HEK293 (cell line): ENCODE results near the gene EIF4E1B.

Experiments used
- CTCF ChIA-PET: fragments of 350-600 bp; formaldehyde crosslinking; extraction: SDS; loops from one replicate; lab custom pipeline; 2021; ENCODE audit warnings: antibody characterized with exemption; lab: Yijun Ruan, JAX
- POLR2A ChIA-PET: fragments of 300-600 bp; formaldehyde crosslinking; extraction: SDS; loops from one replicate; lab custom pipeline; 2020; ENCODE audit warnings: antibody characterized with exemption, inconsistent platforms; lab: Yijun Ruan, JAX
- H3K27ac ChIP-seq: fragments of 200-500 bp; sonication (Bioruptor generic); 2 replicates; pipeline ENCODE4 v1.5.1; 2014; ENCODE audit warnings: low read depth, low read length, control low read depth, inconsistent platforms; ENCODE audit errors: extremely low read depth
- H3K36me3 ChIP-seq, 2 experiments: fragments of 200-500 bp in 1 of 2; sonication (Bioruptor generic) in 1 of 2; 1 replicate in 1 of 2; 2 replicates in 1 of 2; pipeline ENCODE4 v1.5.1; 2014 to 2017; ENCODE audit warnings: inconsistent platforms in 2 of 2, low read length in 2 of 2; ENCODE audit not compliant: control insufficient read depth in 2 of 2, insufficient read depth in 1 of 2
- H3K4me1 ChIP-seq: fragments of 200-500 bp; sonication (Bioruptor generic); 2 replicates; pipeline ENCODE4 v1.5.1; 2014; ENCODE audit warnings: mild to moderate bottlenecking, low read length, inconsistent platforms; ENCODE audit not compliant: control insufficient read depth, insufficient read depth
- H3K4me3 ChIP-seq: 2 replicates; pipeline ENCODE4 v1.5.1; 2011; ENCODE audit warnings: low read depth, mild to moderate bottlenecking, control low read depth, low read length, moderate library complexity
- H3K9me3 ChIP-seq: fragments of 200-500 bp; sonication (Bioruptor generic); 2 replicates; pipeline ENCODE4 v1.5.1; 2014; ENCODE audit warnings: low read depth, low read length, inconsistent platforms; ENCODE audit not compliant: control insufficient read depth, insufficient read depth
- GFI1B ChIP-seq: fragments of 450-650 bp; formaldehyde crosslinking; IDR thresholded peaks from 2 replicates; pipeline ENCODE4 v1.5.1; 2016; ENCODE audit warnings: missing biosample characterization, missing genetic modification characterization
- GLI4 ChIP-seq: fragments of 450-650 bp; formaldehyde crosslinking; IDR thresholded peaks from 2 replicates; pipeline ENCODE4 v1.5.1; 2016; ENCODE audit warnings: missing biosample characterization, missing genetic modification characterization
- GLIS2 ChIP-seq: fragments of 450-650 bp; formaldehyde crosslinking; IDR thresholded peaks from 2 replicates; pipeline ENCODE4 v1.5.1; 2016; ENCODE audit warnings: missing biosample characterization, missing genetic modification characterization
- KLF10 ChIP-seq: fragments of 450-650 bp; IDR thresholded peaks from 2 replicates; pipeline ENCODE4 v1.5.1; 2018; ENCODE audit warnings: missing biosample characterization, mild to moderate bottlenecking, missing genetic modification characterization
- KLF7 ChIP-seq: fragments of 450-650 bp; formaldehyde crosslinking; IDR thresholded peaks from 2 replicates; pipeline ENCODE4 v1.5.1; 2016; ENCODE audit warnings: missing biosample characterization, missing genetic modification characterization, borderline replicate concordance
- KLF9 ChIP-seq: fragments of 450-650 bp; formaldehyde crosslinking; IDR thresholded peaks from 2 replicates; pipeline ENCODE4 v1.5.1; 2016; ENCODE audit warnings: missing biosample characterization, missing genetic modification characterization, low read depth
- MYNN ChIP-seq: fragments of 450-650 bp; formaldehyde crosslinking; IDR thresholded peaks from 2 replicates; pipeline ENCODE4 v1.5.1; 2016; ENCODE audit warnings: missing biosample characterization, missing genetic modification characterization, borderline replicate concordance
- REST ChIP-seq: fragments of 450-650 bp; formaldehyde crosslinking; IDR thresholded peaks from 2 replicates; pipeline ENCODE4 v1.5.1; 2016; ENCODE audit warnings: missing biosample characterization, missing genetic modification characterization
- SCRT2 ChIP-seq: fragments of 450-650 bp; formaldehyde crosslinking; IDR thresholded peaks from 2 replicates; pipeline ENCODE4 v1.5.1; 2016; ENCODE audit warnings: missing biosample characterization, missing genetic modification characterization
- SETDB1 ChIP-seq: IDR thresholded peaks from one replicate; pipeline ENCODE4 v1.6.1; 2017; ENCODE audit warnings: mild to moderate bottlenecking, low read length, moderate library complexity, mixed read lengths; ENCODE audit not compliant: insufficient read length
- SP7 ChIP-seq: fragments of 450-650 bp; formaldehyde crosslinking; IDR thresholded peaks from 2 replicates; pipeline ENCODE4 v1.5.1; 2016; ENCODE audit warnings: missing biosample characterization, missing genetic modification characterization
- ZFHX2 ChIP-seq: fragments of 450-650 bp; formaldehyde crosslinking; conservative IDR thresholded peaks from 2 replicates; pipeline ENCODE4 v1.5.1; 2016; ENCODE audit warnings: missing biosample characterization, missing genetic modification characterization
- ZFP69B ChIP-seq: fragments of 450-650 bp; formaldehyde crosslinking; IDR thresholded peaks from 2 replicates; pipeline ENCODE4 v1.5.1; 2016; ENCODE audit warnings: missing biosample characterization, missing genetic modification characterization
- ZNF341 ChIP-seq: fragments of 450-650 bp; formaldehyde crosslinking; IDR thresholded peaks from 2 replicates; pipeline ENCODE4; 2016; ENCODE audit warnings: low read depth, missing biosample characterization, missing genetic modification characterization
- ZNF426 ChIP-seq: fragments of 450-650 bp; formaldehyde crosslinking; IDR thresholded peaks from 2 replicates; pipeline ENCODE4 v1.5.1; 2017; ENCODE audit warnings: missing biosample characterization, missing genetic modification characterization, mild to moderate bottlenecking, inconsistent platforms, moderate library complexity
- ZNF449 ChIP-seq: fragments of 450-650 bp; formaldehyde crosslinking; IDR thresholded peaks from 2 replicates; pipeline ENCODE4 v1.5.1; 2017; ENCODE audit warnings: missing biosample characterization, mild to moderate bottlenecking, missing genetic modification characterization, moderate library complexity
- ZNF629 ChIP-seq: fragments of 450-650 bp; formaldehyde crosslinking; IDR thresholded peaks from 2 replicates; pipeline ENCODE4 v1.5.1; 2017; ENCODE audit warnings: missing biosample characterization, missing genetic modification characterization
- ZNF660 ChIP-seq: fragments of 450-650 bp; IDR thresholded peaks from 2 replicates; pipeline ENCODE4 v1.5.1; 2018; ENCODE audit warnings: missing biosample characterization, mild to moderate bottlenecking, missing genetic modification characterization
- ZNF692 ChIP-seq: fragments of 450-650 bp; formaldehyde crosslinking; IDR thresholded peaks from 2 replicates; pipeline ENCODE4 v1.5.1; 2016; ENCODE audit warnings: missing biosample characterization, missing genetic modification characterization
- ZNF777 ChIP-seq: fragments of 450-650 bp; formaldehyde crosslinking; IDR thresholded peaks from 2 replicates; pipeline ENCODE4 v1.5.1; 2017; ENCODE audit warnings: missing biosample characterization, missing genetic modification characterization, borderline replicate concordance
- ZSCAN30 ChIP-seq: fragments of 450-650 bp; IDR thresholded peaks from 2 replicates; pipeline ENCODE4 v1.5.1; 2018; ENCODE audit warnings: missing biosample characterization, mild to moderate bottlenecking, missing genetic modification characterization, moderate library complexity
- ZXDB ChIP-seq: fragments of 450-650 bp; formaldehyde crosslinking; IDR thresholded peaks from 2 replicates; pipeline ENCODE4 v1.5.1; 2016; ENCODE audit warnings: missing biosample characterization, missing genetic modification characterization
- TF ChIP-seq, protein P1 (sequence below): fragments of 450-650 bp; formaldehyde crosslinking; IDR thresholded peaks from 2 replicates; pipeline ENCODE4 v1.5.1; 2016; ENCODE audit warnings: missing biosample characterization, missing genetic modification characterization
- TF ChIP-seq, protein P2 (sequence below): fragments of 450-650 bp; formaldehyde crosslinking; IDR thresholded peaks from 2 replicates; pipeline ENCODE4 v1.5.1; 2016; ENCODE audit warnings: missing biosample characterization, missing genetic modification characterization
- TF ChIP-seq, protein P3 (sequence below): fragments of 450-650 bp; formaldehyde crosslinking; optimal IDR thresholded peaks from 2 replicates; pipeline ENCODE3; 2016; ENCODE audit warnings: missing biosample characterization, mild to moderate bottlenecking, missing genetic modification characterization

Gene EIF4E1B

GRCh38 chr5:176609724-176610434, 20.6 kb upstream of the EIF4E1B start, which contains the start of gene GPRIN1 (continued):
- TF ChIP-seq ZNF692 (tag by site-specific recombination) (0 out of 2 replicates have a peak, but pooled peaks have one; percentile 38), ZNF341 (tag by site-specific recombination) (peak; percentile 78), ZSCAN30 (tag by site-specific recombination) (peak; percentile 82), ZNF777 (tag by site-specific recombination) (peak; percentile 81; the same call in 1 of the 2 replicates), KLF10 (0 out of 2 replicates have a peak, but pooled peaks have one; percentile 11), KLF9 (tag by site-specific recombination) (peak; percentile 89), ZFP69B (0 out of 2 replicates have a peak, but pooled peaks have one; percentile 22), ZNF426 (no peak), KLF7 (tag by site-specific recombination) (peak; percentile 27; the same call in 1 of the 2 replicates), SETDB1 (no peak), SP7 (tag by site-specific recombination) (peak; percentile 74), ZFHX2 (tag by site-specific recombination) (0 out of 2 replicates have a peak, but pooled peaks have one; percentile 9), ZXDB (tag by site-specific recombination) (0 out of 2 replicates have a peak, but pooled peaks have one; percentile 39), SCRT2 (tag by site-specific recombination) (no peak), ZNF660 (0 out of 2 replicates have a peak, but pooled peaks have one; percentile 9), MYNN (tag by site-specific recombination) (no peak), GLIS2 (peak; percentile 40)
- TF ChIP-seq, protein P1, sequence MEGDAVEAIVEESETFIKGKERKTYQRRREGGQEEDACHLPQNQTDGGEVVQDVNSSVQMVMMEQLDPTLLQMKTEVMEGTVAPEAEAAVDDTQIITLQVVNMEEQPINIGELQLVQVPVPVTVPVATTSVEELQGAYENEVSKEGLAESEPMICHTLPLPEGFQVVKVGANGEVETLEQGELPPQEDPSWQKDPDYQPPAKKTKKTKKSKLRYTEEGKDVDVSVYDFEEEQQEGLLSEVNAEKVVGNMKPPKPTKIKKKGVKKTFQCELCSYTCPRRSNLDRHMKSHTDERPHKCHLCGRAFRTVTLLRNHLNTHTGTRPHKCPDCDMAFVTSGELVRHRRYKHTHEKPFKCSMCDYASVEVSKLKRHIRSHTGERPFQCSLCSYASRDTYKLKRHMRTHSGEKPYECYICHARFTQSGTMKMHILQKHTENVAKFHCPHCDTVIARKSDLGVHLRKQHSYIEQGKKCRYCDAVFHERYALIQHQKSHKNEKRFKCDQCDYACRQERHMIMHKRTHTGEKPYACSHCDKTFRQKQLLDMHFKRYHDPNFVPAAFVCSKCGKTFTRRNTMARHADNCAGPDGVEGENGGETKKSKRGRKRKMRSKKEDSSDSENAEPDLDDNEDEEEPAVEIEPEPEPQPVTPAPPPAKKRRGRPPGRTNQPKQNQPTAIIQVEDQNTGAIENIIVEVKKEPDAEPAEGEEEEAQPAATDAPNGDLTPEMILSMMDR (tag by site-specific recombination), result peak; percentile 87

GRCh38 chr5:176610435-176610773, 20.1 kb upstream of the EIF4E1B start:
- Histone ChIP-seq H3K27ac (peak overlapping the region; percentile 51; the same call in 1 of the 2 replicates), H3K36me3 (no peaks in the 10 kb centered on the region), H3K9me3 (no peaks in the 10 kb centered on the region), H3K4me3 (peak overlapping the region; percentile 56), H3K4me1 (peaks cover 6% of the 10 kb centered on the region; the same call in 1 of the 2 replicates)
- CTCF ChIA-PET, result no interaction called here
- POLR2A ChIA-PET, result interaction anchor here (1.0 kb wide), 1 partner anchor 22 kb away, joined by 3 read pairs; no protein-coding TSS in a partner anchor
- TF ChIP-seq ZNF629 (tag by site-specific recombination) (no peak), REST (tag by site-specific recombination) (peak; percentile 22; the same call in 1 of the 2 replicates), GFI1B (no peak), ZNF449 (tag by site-specific recombination) (no peak), GLI4 (no peak), SETDB1 (no peak)
- TF ChIP-seq, protein P2, sequence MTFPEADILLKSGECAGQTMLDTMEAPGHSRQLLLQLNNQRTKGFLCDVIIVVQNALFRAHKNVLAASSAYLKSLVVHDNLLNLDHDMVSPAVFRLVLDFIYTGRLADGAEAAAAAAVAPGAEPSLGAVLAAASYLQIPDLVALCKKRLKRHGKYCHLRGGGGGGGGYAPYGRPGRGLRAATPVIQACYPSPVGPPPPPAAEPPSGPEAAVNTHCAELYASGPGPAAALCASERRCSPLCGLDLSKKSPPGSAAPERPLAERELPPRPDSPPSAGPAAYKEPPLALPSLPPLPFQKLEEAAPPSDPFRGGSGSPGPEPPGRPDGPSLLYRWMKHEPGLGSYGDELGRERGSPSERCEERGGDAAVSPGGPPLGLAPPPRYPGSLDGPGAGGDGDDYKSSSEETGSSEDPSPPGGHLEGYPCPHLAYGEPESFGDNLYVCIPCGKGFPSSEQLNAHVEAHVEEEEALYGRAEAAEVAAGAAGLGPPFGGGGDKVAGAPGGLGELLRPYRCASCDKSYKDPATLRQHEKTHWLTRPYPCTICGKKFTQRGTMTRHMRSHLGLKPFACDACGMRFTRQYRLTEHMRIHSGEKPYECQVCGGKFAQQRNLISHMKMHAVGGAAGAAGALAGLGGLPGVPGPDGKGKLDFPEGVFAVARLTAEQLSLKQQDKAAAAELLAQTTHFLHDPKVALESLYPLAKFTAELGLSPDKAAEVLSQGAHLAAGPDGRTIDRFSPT (tag by site-specific recombination), result no peak
- TF ChIP-seq, protein P3, sequence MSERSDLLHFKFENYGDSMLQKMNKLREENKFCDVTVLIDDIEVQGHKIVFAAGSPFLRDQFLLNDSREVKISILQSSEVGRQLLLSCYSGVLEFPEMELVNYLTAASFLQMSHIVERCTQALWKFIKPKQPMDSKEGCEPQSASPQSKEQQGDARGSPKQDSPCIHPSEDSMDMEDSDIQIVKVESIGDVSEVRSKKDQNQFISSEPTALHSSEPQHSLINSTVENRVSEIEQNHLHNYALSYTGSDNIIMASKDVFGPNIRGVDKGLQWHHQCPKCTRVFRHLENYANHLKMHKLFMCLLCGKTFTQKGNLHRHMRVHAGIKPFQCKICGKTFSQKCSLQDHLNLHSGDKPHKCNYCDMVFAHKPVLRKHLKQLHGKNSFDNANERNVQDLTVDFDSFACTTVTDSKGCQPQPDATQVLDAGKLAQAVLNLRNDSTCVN (tag by site-specific recombination), result peak; percentile 29
